Bronchial epithelial cell (primary cell): ENCODE measurements around the gene LCN6. TPM values are rescaled to one million over a fixed set of nuclear protein-coding genes. Genes with fewer than 3 reads are reported as not detected.

ENCODE experiments used
- DNase-seq: peaks from one replicate; pipeline ENCODE4 v3.0.0-alpha.2; 2010; ENCODE audit warnings: low read depth
- FAIRE-seq: peaks from 2 replicates; lab custom pipeline; 2011; peaks lifted over from hg19 to GRCh38; lab: Jason Lieb, UNC
- H3K27me3 ChIP-seq: 2 replicates; pipeline ENCODE4 v1.5.1; 2011; ENCODE audit warnings: low read length; ENCODE audit not compliant: control insufficient read depth, insufficient read depth
- H3K36me3 ChIP-seq: 2 replicates; pipeline ENCODE4 v1.5.1; 2011; ENCODE audit warnings: low read length; ENCODE audit not compliant: control insufficient read depth, insufficient read depth
- H3K4me3 ChIP-seq: 2 replicates; pipeline ENCODE4 v1.5.1; 2011; ENCODE audit warnings: mild to moderate bottlenecking, low read depth, low read length, control low read depth
- total RNA-seq: library from RNA; depleted of rRNA; stranded (reverse); fragments of >200 nt; gene quantifications from 2 replicates; pipeline ENCODE4 v1.2.1, GENCODE V29; 2014
- TF ChIP-seq, protein P1 (sequence below): IDR thresholded peaks from 2 replicates; pipeline ENCODE4 v1.5.1; 2011; ENCODE audit warnings: mild to moderate bottlenecking, moderate library complexity, low read length, control low read depth, inconsistent platforms; ENCODE audit not compliant: insufficient read depth, severe bottlenecking

The LCN6 gene
- total RNA-seq, 1 donor from 2014 or later = not detected

GRCh38 chr9:136740069-136740468 is 8.3 kb downstream of the LCN6 start:
- peaks cover 28% of the 10 kb centered on the region for H3K27me3 ChIP-seq
- DNase-seq (no peak), FAIRE-seq (no peak)

DNA sequence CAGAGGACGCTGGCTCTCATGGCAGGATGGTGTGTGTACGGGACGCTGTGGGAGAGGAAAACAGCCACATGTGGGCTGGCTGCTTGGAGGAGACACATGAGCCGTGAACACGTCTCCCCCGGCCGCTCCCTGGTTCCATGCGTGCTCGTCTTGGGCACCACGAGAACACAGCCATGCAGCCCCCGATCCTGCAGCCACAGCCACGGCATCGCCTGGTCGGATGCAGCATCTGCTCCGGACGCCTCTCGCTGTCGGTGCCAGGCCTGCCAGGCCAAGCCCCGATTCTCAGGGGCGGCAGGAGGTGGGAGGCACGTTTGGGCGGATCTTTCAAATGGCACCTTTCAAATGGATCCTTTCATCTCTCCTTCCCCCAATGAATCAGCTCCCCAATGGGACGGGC is 8.8 kb downstream of the LCN6 start:
- H3K27me3 ChIP-seq = peaks cover 28% of the 10 kb centered on the region
- no peaks in the 10 kb centered on the region for H3K36me3 ChIP-seq
- DNase-seq = no peak
- TF ChIP-seq, protein P1, sequence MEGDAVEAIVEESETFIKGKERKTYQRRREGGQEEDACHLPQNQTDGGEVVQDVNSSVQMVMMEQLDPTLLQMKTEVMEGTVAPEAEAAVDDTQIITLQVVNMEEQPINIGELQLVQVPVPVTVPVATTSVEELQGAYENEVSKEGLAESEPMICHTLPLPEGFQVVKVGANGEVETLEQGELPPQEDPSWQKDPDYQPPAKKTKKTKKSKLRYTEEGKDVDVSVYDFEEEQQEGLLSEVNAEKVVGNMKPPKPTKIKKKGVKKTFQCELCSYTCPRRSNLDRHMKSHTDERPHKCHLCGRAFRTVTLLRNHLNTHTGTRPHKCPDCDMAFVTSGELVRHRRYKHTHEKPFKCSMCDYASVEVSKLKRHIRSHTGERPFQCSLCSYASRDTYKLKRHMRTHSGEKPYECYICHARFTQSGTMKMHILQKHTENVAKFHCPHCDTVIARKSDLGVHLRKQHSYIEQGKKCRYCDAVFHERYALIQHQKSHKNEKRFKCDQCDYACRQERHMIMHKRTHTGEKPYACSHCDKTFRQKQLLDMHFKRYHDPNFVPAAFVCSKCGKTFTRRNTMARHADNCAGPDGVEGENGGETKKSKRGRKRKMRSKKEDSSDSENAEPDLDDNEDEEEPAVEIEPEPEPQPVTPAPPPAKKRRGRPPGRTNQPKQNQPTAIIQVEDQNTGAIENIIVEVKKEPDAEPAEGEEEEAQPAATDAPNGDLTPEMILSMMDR = no peak
- no peak for FAIRE-seq
- no peak overlapping the region for H3K4me3 ChIP-seq

More at GRCh38 chr9:136740069-136740468, 8.3 kb downstream of the LCN6 start:
- TF ChIP-seq, protein P1 = no peak
- no peak overlapping the region for H3K4me3 ChIP-seq
- no peaks in the 10 kb centered on the region for H3K36me3 ChIP-seq

DNA sequence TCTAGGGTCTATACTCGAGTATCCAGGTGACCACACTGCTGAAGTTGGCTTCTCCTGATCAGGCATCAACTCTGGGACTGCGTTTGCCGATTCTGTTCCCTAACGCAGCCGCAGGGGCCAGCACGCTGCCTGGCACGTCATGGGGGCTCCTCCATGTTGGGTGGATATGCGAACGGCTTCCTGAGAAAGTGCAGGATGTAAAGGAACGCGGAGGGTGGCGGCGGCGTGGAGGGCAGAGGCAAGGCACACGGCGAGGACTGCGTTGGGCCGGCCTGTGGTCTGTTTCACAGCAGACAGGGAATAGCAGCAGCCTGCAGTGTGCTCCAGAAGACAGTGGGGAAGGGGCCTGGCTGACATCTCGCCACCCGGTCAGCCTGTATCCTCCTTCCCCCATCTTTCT is 9.4 kb downstream of the LCN6 start:
- Histone ChIP-seq H3K4me3 (no peak overlapping the region), H3K27me3 (peaks cover 28% of the 10 kb centered on the region), H3K36me3 (no peaks in the 10 kb centered on the region)
- no peak for FAIRE-seq
- TF ChIP-seq, protein P1 = no peak
- DNase-seq = no peak

DNA sequence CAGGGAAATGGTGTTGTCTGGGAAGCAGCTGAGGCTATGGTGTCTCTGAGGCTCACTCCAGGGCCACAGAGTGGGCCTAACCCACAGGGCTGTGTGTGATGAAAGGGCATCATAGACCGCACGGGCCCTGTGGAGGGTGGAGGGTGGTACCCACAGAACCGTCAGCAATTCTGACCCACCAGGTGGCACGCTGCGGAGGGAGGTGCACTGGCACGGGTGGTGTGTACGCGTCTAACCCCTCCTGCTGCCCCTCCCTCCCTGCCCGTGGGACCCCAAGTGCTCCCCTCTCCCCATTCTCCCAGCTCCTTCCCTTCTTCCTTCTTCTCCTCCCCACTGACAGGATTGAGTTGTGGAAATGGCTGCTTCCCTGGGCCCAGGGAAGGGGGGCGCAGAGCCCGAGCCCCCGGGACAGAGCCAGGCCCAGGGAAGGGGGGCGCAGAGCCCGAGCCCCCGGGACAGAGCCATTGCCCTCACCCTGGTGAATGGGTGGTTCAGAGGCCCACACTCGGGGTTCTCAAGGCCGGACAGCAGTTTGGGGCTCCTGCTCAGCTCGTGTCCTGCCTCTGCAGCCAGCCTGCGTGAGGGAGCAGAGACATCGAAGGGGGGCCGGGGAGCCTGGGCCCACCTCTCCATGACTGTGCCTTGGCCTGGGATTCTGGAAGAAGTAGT is 12.4 kb downstream of the LCN6 start:
- FAIRE-seq = peak; percentile 47

GRCh38 chr9:136734837-136735496 is 13.4 kb downstream of the LCN6 start:
- Histone ChIP-seq H3K36me3 (no peaks in the 10 kb centered on the region), H3K4me3 (no peak overlapping the region), H3K27me3 (peaks cover 3% of the 10 kb centered on the region)
- TF ChIP-seq, protein P1 = no peak
- FAIRE-seq = no peak
- no peak for DNase-seq

More for the DNA sequence above, 12.4 kb downstream of the LCN6 start:
- Histone ChIP-seq H3K27me3 (peaks cover 11% of the 10 kb centered on the region), H3K4me3 (no peak overlapping the region), H3K36me3 (no peaks in the 10 kb centered on the region)
- DNase-seq = no peak
- TF ChIP-seq, protein P1 = no peak

DNA sequence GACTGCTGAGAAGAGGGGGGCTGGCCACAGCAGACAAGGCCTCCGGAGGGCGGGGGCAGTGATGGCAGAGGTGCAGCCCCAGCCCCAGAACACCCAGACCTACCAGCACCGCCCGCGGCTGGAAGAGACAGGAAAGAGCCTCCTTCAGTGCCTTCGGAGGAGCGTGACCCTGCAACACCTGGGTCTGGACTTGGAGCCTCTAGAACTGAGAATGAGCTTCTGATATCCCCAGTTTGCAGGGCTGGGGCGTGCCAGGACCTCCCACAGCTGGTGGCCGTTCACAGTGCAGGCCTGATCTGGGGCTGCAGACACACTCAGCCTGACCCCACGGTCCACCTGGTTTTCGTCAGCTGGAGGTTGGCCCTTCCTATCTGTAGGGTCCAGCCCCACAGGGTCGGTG is 14.7 kb downstream of the LCN6 start:
- H3K4me3 ChIP-seq = no peak overlapping the region
- H3K27me3 ChIP-seq = no peaks in the 10 kb centered on the region
- FAIRE-seq (no peak), DNase-seq (no peak)
- H3K36me3 ChIP-seq = no peaks in the 10 kb centered on the region
- TF ChIP-seq, protein P1 = no peak
